ENCODE data around the gene GSTT4.
"Not testable (repeated sequence)": the region's sequence is repeated elsewhere in the genome, so short reads cannot be mapped to it uniquely, and the experiment has no call there.

The GSTT4 gene

GRCh38 chr22:24005201-24005600 lies at the start of gene GSTT4:
Gene GSTT4, minus strand, starts transcription at chr22:24005453. Its CDS starts 97 bp downstream, at chr22:24005356.
- DNase-seq = no peak

- DNase-seq = no peak
These were observed 49.1 kb upstream of the GSTT4 start for GRCh38 chr22:24054356-24054755.

- DNase-seq = no peak
These were observed 48.4 kb upstream of the GSTT4 start for GRCh38 chr22:24053481-24054226.

- no peak for DNase-seq
These were observed 46.3 kb upstream of the GSTT4 start for GRCh38 chr22:24051568-24051967.

- no peak for DNase-seq
These were observed 45.8 kb upstream of the GSTT4 start for GRCh38 chr22:24051028-24051427.

GRCh38 chr22:24049978-24050377 lies 44.7 kb upstream of the GSTT4 start:
- no peak for DNase-seq

GRCh38 chr22:24049211-24049610 lies 44.0 kb upstream of the GSTT4 start:
- DNase-seq = no peak

- DNase-seq = no peak
These were observed 40.8 kb upstream of the GSTT4 start for GRCh38 chr22:24046024-24046423.

- no peak for DNase-seq
These were observed 38.7 kb upstream of the GSTT4 start for GRCh38 chr22:24043958-24044357.

- not testable (repeated sequence) for DNase-seq
These were observed 38.2 kb upstream of the GSTT4 start for GRCh38 chr22:24043465-24043864.

- DNase-seq = no peak
These were observed 35.7 kb upstream of the GSTT4 start for GRCh38 chr22:24040946-24041345.

GRCh38 chr22:24039046-24039445 lies 33.8 kb upstream of the GSTT4 start:
- DNase-seq = no peak

GRCh38 chr22:24037851-24038765 lies 32.9 kb upstream of the GSTT4 start:
- DNase-seq = no peak

GRCh38 chr22:24035296-24035695 lies 30.0 kb upstream of the GSTT4 start:
- DNase-seq = no peak

GRCh38 chr22:24033731-24034130 lies 28.5 kb upstream of the GSTT4 start:
- DNase-seq = no peak

GRCh38 chr22:24030186-24030702 lies 25.0 kb upstream of the GSTT4 start:
- no peak for DNase-seq

- no peak for DNase-seq
These were observed 24.1 kb upstream of the GSTT4 start for GRCh38 chr22:24029304-24029703.

- no peak for DNase-seq
These were observed 23.3 kb upstream of the GSTT4 start for GRCh38 chr22:24028533-24028932.

- DNase-seq = no peak
These were observed 22.7 kb upstream of the GSTT4 start for GRCh38 chr22:24027991-24028390.

- no peak for DNase-seq
These were observed 22.2 kb upstream of the GSTT4 start for GRCh38 chr22:24027389-24027975.

GRCh38 chr22:24026733-24027132 lies 21.5 kb upstream of the GSTT4 start:
- DNase-seq = no peak

- DNase-seq = no peak
These were observed 20.8 kb upstream of the GSTT4 start for GRCh38 chr22:24026056-24026455.

GRCh38 chr22:24025475-24025874 lies 20.2 kb upstream of the GSTT4 start:
- DNase-seq = no peak
